Ovary (tissue), 9 donors: ENCODE results near the gene DGCR8. TPM values are rescaled to one million over a fixed set of nuclear protein-coding genes. Genes with fewer than 3 reads are reported as not detected.

ENCODE experiments used
- DNase-seq, 5 donors: peaks; one replicate each; pipeline ENCODE4 v3.0.0-alpha.2; 2019 to 2020
- H3K27ac ChIP-seq, 2 donors: fragments of 200-600 bp; one replicate each; pipeline versions ENCODE4 v1.5.1 to v1.8.0; 2019 to 2022
- H3K27me3 ChIP-seq: fragments of 200-600 bp; one replicate; pipeline ENCODE4 v1.8.0; 2022
- H3K36me3 ChIP-seq: fragments of 200-600 bp; sonication (generic); one replicate; pipeline ENCODE4 v1.5.1; 2019
- H3K4me1 ChIP-seq: one replicate; pipeline ENCODE4 v1.8.1; 2013; ENCODE audit warnings: mild to moderate bottlenecking, moderate library complexity; ENCODE audit not compliant: insufficient read depth
- H3K4me3 ChIP-seq: fragments of 200-600 bp; sonication (generic); one replicate; pipeline ENCODE4 v1.5.1; 2017
- H3K9me3 ChIP-seq, 2 donors: fragments of 200-600 bp in 1 of 2; sonication (generic) in 1 of 2; one replicate each; pipeline versions ENCODE4 v1.5.1 to v1.8.1; 2013 to 2019; ENCODE audit warnings: mild to moderate bottlenecking in 1 of 2, moderate library complexity in 1 of 2
- CTCF ChIP-seq, 3 donors: fragments of 450-650 bp in 2 of 3; fragments of 200-600 bp in 1 of 3; IDR thresholded peaks; one replicate each; pipeline versions ENCODE4 v1.5.1 to v1.8.0; 2016 to 2022; ENCODE audit warnings: antibody characterized with exemption in 3 of 3, mild to moderate bottlenecking in 1 of 3
- EP300 ChIP-seq: sonication (generic); formaldehyde crosslinking; IDR thresholded peaks from one replicate; pipeline ENCODE4 v1.6.1; 2017; ENCODE audit warnings: antibody characterized with exemption
- POLR2A ChIP-seq: fragments of 450-650 bp; IDR thresholded peaks from one replicate; pipeline ENCODE4 v1.6.1; 2017; ENCODE audit warnings: antibody characterized with exemption, mild to moderate bottlenecking, moderate library complexity
- WGBS, 3 donors: extraction: QIAGEN DNeasy Blood & Tissue Kit in 1 of 3; methylation state at CpG; one replicate each; pipeline versions ENCODE4 v1.1.5 to v1.1.7; 2013 to 2017; 5-methylcytosine and 5-hydroxymethylcytosine counted together
- intact Hi-C, 4 donors: fragments of 100-400 bp; cut with DNase I; formaldehyde crosslinking; loops; one replicate each; pipeline versions ENCODE4 v1.11.0 to v1.15.1; 2022 to 2023
- polyA plus RNA-seq, 2 donors: library from polyadenylated mRNA; stranded (reverse); fragments of 200-250 nt in 1 of 2; fragments of 350-450 nt in 1 of 2; fragmentation: Illumina TruSeq in 1 of 2; extraction: RNeasy Lipid Tissue Mini Kit (QIAGEN cat#74804) in 1 of 2; gene quantifications; one replicate each; pipeline ENCODE4 v1.2.3, GENCODE V29; 2013 to 2014
- total RNA-seq, 7 donors: library from RNA; depleted of rRNA in 2 of 7; stranded (reverse); fragments of >200 nt in 2 of 7; fragmentation: NEBNext Ultra II Directional in 3 of 7; extraction: Animal tissue kit (Norgen Biotek cat#: 25700) in 3 of 7; gene quantifications; one replicate each; pipeline versions ENCODE4 v1.1.0 to v1.2.4, GENCODE V29; 2016 to 2023
- donor health status: DM: no; HTN: no; CAD: no; lungs with moderate emphysema.
- donor health status: DM: no; HTN: no; CAD: no.
- donor health status: Bipolar disorder and iron deficiency.
- donor health status: DM: yes; HTN: yes; CAD: no.
- donor health status: DM: no; HTN: no; CAD: no.
- donor health status: DM: yes; HTN: yes; CAD: no.

The DGCR8 gene
- total and polyA plus RNA-seq, 9 donors: 15.9 to 46.5 (median 37.6) TPM

- Histone ChIP-seq H3K36me3 (peaks cover 4% of the 10 kb centered on the region), H3K27me3 (no peaks in the 10 kb centered on the region), H3K9me3 (no peaks in the 10 kb centered on the region), H3K4me3 (no peak overlapping the region), H3K4me1 (peaks cover 7% of the 10 kb centered on the region), H3K27ac (no peak overlapping the region)
- DNase-seq: peak in 1 of 5 donors; percentile 26
- 73 to 81% (median 75%) methylated on average over 25 to 26 of the region's 26 CpGs for WGBS, 3 donors
- intact Hi-C loops: loop anchor here in 1 of 4 donors (10.0 kb wide), 1 partner anchor 148 kb away; no protein-coding TSS in a partner anchor
- TF ChIP-seq CTCF (IDR thresholded peaks at IDR 0.05) (no peak), EP300 (no peak), POLR2A (no peak)
Observed at GRCh38 chr22:20112623-20113511, 32.8 kb downstream of the DGCR8 start.

DNA sequence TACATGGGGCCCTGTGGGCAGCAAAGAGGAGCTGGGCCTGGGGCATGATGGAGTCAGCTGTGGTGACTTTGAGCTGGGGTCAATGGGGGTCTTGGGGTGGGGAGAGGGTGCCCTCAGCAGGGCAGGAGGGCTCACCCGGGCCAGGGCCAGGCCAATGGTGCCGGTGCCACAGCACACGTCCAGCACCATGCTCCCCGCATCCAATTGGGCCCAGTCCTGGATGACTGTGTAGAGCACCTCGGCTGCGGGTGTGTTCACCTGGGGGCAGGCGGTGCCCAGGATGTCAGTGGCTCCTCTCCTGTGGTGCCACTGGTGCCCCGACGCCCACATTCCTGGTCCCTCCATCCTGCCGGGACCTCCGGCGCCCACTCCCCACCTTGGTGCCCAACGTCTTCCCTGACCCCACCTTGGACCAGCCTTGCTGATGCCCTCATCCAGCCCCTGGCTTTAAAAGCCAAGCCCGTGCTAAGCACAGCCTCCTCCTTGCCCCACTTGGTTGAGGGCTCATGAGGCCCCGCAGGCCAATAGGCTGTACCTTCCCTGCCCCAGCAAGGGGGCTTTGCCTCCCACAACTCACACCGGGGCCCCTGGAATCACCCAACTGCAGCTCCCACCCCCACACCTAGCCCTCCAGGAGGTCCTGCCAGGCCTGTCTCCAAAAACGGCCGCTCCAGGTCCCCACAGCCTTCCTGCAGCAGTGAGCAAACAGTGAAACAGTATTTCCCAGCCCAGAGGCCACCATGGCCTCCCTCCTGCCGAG lies 33.7 kb downstream of the DGCR8 start:
- no peak overlapping the region for H3K4me3 ChIP-seq
- H3K27ac ChIP-seq: no peak overlapping the region
- H3K27me3 ChIP-seq: no peaks in the 10 kb centered on the region
- peaks cover 8% of the 10 kb centered on the region for H3K4me1 ChIP-seq
- WGBS, 3 donors: 77 to 81% (median 79%) methylated on average over 19 of the region's 19 CpGs
- no peaks in the 10 kb centered on the region for H3K9me3 ChIP-seq
- peaks cover 4% of the 10 kb centered on the region for H3K36me3 ChIP-seq
- TF ChIP-seq CTCF (IDR thresholded peaks at IDR 0.05) (no peak), POLR2A (no peak), EP300 (no peak)
- DNase-seq: peak in 2 of 5 donors; percentile 26 to 28
- intact Hi-C loops: loop anchor here in 1 of 4 donors (10.0 kb wide), 1 partner anchor 149 kb away; no protein-coding TSS in a partner anchor

GRCh38 chr22:20114506-20115475 lies 34.8 kb downstream of the DGCR8 start:
- peak in 2 of 5 donors; percentile 30 to 35 for DNase-seq
- 83 to 87% (median 85%) methylated on average over 36 of the region's 36 CpGs for WGBS, 3 donors
- H3K36me3 ChIP-seq: peaks cover 4% of the 10 kb centered on the region
- no peak overlapping the region for H3K27ac ChIP-seq
- TF ChIP-seq CTCF (IDR thresholded peaks at IDR 0.05): no peak
- TF ChIP-seq EP300: no peak
- no peak for TF ChIP-seq POLR2A
- H3K27me3 ChIP-seq: no peaks in the 10 kb centered on the region
- intact Hi-C loops: loop anchor here in 1 of 4 donors (10.0 kb wide), 1 partner anchor 150 kb away; no protein-coding TSS in a partner anchor
- no peak overlapping the region for H3K4me3 ChIP-seq
- no peaks in the 10 kb centered on the region for H3K9me3 ChIP-seq
- H3K4me1 ChIP-seq: peaks cover 10% of the 10 kb centered on the region
